Left cardiac atrium (tissue), 4 donors: ENCODE results near the gene PAN3. TPM values are rescaled to one million over a fixed set of nuclear protein-coding genes. Genes with fewer than 3 reads are reported as not detected.

ENCODE experiments used
- ATAC-seq, 2 donors: fragments of 200-7000 bp; cut with Tn5 transposase; one replicate each; pipeline ENCODE4 v1.9.1; 2020; ENCODE audit warnings: mild to moderate bottlenecking in 2 of 2, moderate library complexity in 2 of 2
- DNase-seq: peaks from one replicate; pipeline ENCODE4 v3.0.0-alpha.2; 2020
- intact Hi-C, 2 donors: fragments of 100-400 bp; cut with DNase I; formaldehyde crosslinking; loops; one replicate each; pipeline versions ENCODE4 v1.14.1 to v1.15.1; 2022 to 2023
- total RNA-seq, 2 donors: library from RNA; stranded (reverse); fragmentation: NEBNext Ultra II Directional; extraction: Animal tissue kit (Norgen Biotek cat#: 25700); gene quantifications; one replicate each; pipeline ENCODE4 v1.2.1, GENCODE V29; 2021
- donor health status: DM: no; HTN: yes; CAD: no.
- donor health status: DM: no; HTN: yes; CAD: no; lungs with severe emphysema.
- donor health status: DM: yes; HTN: yes; CAD: no.
- donor health status: Dilated cardiomyopathy.

Gene PAN3
- total RNA-seq, 2 donors from 2014 or later = 12.3 to 12.8 TPM

GRCh38 chr13:28271056-28271840 lies 132.9 kb downstream of the PAN3 start:
- DNase-seq (no peak), ATAC-seq (no peak)
- intact Hi-C loops = no loop called here

GRCh38 chr13:28273919-28274318 lies 135.6 kb downstream of the PAN3 start:
- intact Hi-C loops = no loop called here
- no peak for DNase-seq
- ATAC-seq = no peak

- ATAC-seq = no peak
- intact Hi-C loops = no loop called here
- DNase-seq = no peak
Measured at GRCh38 chr13:28282451-28282850, 144.1 kb downstream of the PAN3 start.

GRCh38 chr13:28283600-28283999 lies 145.3 kb downstream of the PAN3 start:
- intact Hi-C loops = no loop called here
- ATAC-seq (no peak), DNase-seq (no peak)

- DNase-seq = no peak
- intact Hi-C loops = no loop called here
- no peak for ATAC-seq
Measured at GRCh38 chr13:28286263-28286662, 147.9 kb downstream of the PAN3 start.

- DNase-seq (no peak), ATAC-seq (no peak)
- intact Hi-C loops = no loop called here
Measured at GRCh38 chr13:28297341-28297740, 159.0 kb downstream of the PAN3 start.

- DNase-seq = no peak
- intact Hi-C loops = no loop called here
- no peak for ATAC-seq
Measured at GRCh38 chr13:28299916-28300315, 161.6 kb downstream of the PAN3 start.

- DNase-seq (no peak), ATAC-seq (no peak)
- intact Hi-C loops = no loop called here
Measured at GRCh38 chr13:28301839-28302238, 163.5 kb downstream of the PAN3 start.

GRCh38 chr13:28306325-28306724 lies 168.0 kb downstream of the PAN3 start:
- intact Hi-C loops = no loop called here
- DNase-seq (no peak), ATAC-seq (no peak)

GRCh38 chr13:28313579-28313978 lies 175.2 kb downstream of the PAN3 start:
- intact Hi-C loops = no loop called here
- ATAC-seq (no peak), DNase-seq (no peak)

- DNase-seq = no peak
- no peak for ATAC-seq
Measured at GRCh38 chr13:28314879-28315278, 176.5 kb downstream of the PAN3 start.

GRCh38 chr13:28316129-28316528 lies 177.8 kb downstream of the PAN3 start:
- DNase-seq (no peak), ATAC-seq (no peak)
- intact Hi-C loops = no loop called here

More at GRCh38 chr13:28314879-28315278, 176.5 kb downstream of the PAN3 start:
- intact Hi-C loops = no loop called here

GRCh38 chr13:28316836-28317235 lies 178.5 kb downstream of the PAN3 start:
- DNase-seq = no peak
- intact Hi-C loops = no loop called here
- no peak for ATAC-seq

- DNase-seq (no peak), ATAC-seq (no peak)
- intact Hi-C loops = no loop called here
Measured at GRCh38 chr13:28318496-28318895, 180.2 kb downstream of the PAN3 start.

- DNase-seq = no peak
- ATAC-seq = no peak
- intact Hi-C loops = no loop called here
Measured at GRCh38 chr13:28319528-28319927, 181.2 kb downstream of the PAN3 start.

GRCh38 chr13:28320209-28320608 lies 181.9 kb downstream of the PAN3 start:
- intact Hi-C loops = loop anchor here (5.0 to 10.0 kb wide), 2 partner anchors 317 to 475 kb away; no protein-coding TSS in a partner anchor
- DNase-seq (no peak), ATAC-seq (no peak)

- ATAC-seq = no peak
- intact Hi-C loops = loop anchor here (5.0 to 10.0 kb wide), 2 partner anchors 316 to 474 kb away; no protein-coding TSS in a partner anchor
Measured at GRCh38 chr13:28320884-28321574, 182.7 kb downstream of the PAN3 start.

GRCh38 chr13:28321756-28322155 lies 183.4 kb downstream of the PAN3 start:
- intact Hi-C loops = loop anchor here (5.0 to 10.0 kb wide), 2 partner anchors 316 to 473 kb away; no protein-coding TSS in a partner anchor
- DNase-seq = no peak
- no peak for ATAC-seq

More at GRCh38 chr13:28320884-28321574, 182.7 kb downstream of the PAN3 start:
- no peak for DNase-seq

- DNase-seq (no peak), ATAC-seq (no peak)
- intact Hi-C loops = loop anchor here (5.0 to 10.0 kb wide), 2 partner anchors 315 to 472 kb away; no protein-coding TSS in a partner anchor
Measured at GRCh38 chr13:28322256-28322905, 184.0 kb downstream of the PAN3 start.
